ENCODE results near the gene OR10G3.

OR10G3 gene

DNA sequence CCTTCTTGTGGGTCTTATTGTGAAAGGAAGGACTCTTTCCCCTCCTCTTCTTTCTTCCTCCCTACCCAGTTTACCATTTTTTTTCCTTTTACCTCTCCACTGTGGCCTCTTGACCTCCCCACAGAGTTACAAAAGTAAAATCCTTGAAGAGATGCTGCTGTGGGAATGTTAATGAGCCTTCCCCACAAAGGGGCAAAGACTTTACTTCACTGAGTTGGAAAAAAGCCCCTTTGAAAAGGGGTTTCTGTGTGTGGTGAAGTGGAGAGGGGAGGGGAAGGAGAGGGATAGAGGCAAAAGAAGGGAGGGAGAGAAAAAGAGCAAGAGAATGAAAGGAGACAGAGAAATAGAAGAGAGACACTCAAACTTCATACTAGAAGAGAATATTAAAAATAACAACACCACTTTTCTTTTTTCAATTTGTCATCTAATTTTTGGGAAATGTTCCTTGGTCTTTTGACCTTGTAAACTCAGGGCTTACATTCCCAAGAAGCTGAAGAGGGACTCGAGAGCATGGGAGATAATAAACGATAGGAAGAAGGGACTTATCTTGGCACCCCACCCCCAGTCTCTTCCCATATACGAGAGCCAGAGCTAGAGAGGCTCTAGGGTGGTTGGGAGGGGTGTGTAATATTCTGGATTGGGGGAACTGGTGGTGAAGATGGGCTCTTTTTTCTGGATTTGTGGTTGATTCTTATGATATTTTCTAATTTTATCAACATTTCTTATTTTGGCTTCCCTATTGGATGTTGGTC, 40.5 kb downstream of the OR10G3 start:
- Histone ChIP-seq H3K27ac (ENCODE audit: low read depth, low read length) (no peak overlapping the region), H4K8ac (ENCODE audit: low read depth, low read length) (no peak overlapping the region), H3K4me2 (ENCODE audit: low read length) (no peak overlapping the region), H2AK5ac (ENCODE audit: low read length) (no peak overlapping the region), H3K36me3 (ENCODE audit: control insufficient read depth in 1 of 2, insufficient read depth in 2 of 2, low read length in 2 of 2) (no peaks in the 10 kb centered on the region), H4K91ac (ENCODE audit: low read depth, low read length) (no peak overlapping the region), H3K27me3 (ENCODE audit: insufficient read depth, low read length) (no peaks in the 10 kb centered on the region), H3K18ac (ENCODE audit: low read length) (no peak overlapping the region), H2BK12ac (ENCODE audit: low read length) (no peak overlapping the region), H3K4me1 (ENCODE audit: control insufficient read depth in 1 of 2, insufficient read depth in 2 of 2, low read length in 2 of 2) (peaks cover 2% of the 10 kb centered on the region in 2 experiments), H3K14ac (ENCODE audit: low read length) (no peak overlapping the region), H2AFZ (ENCODE audit: insufficient read depth, low read length, poor library complexity) (no peak overlapping the region), H3K9ac (ENCODE audit: low read length) (no peak overlapping the region), H3K4ac (ENCODE audit: low read depth, low read length) (no peak overlapping the region), H3K79me1 (ENCODE audit: low read length) (peaks cover 1% of the 10 kb centered on the region), H4K12ac (ENCODE audit: low read depth, low read length) (no peak overlapping the region), H3K79me2 (ENCODE audit: control insufficient read depth, insufficient read depth, low read length, poor library complexity) (no peaks in the 10 kb centered on the region), H3K4me3 (ENCODE audit: low read depth, low read length) (no peak overlapping the region), H2BK120ac (ENCODE audit: insufficient read depth, low read length, poor library complexity) (no peak overlapping the region), H3K23ac (ENCODE audit: low read length) (no peak overlapping the region), H3K9me3 (ENCODE audit: insufficient read depth, low read depth, low read length) (no peaks in the 10 kb centered on the region), H2BK5ac (ENCODE audit: low read depth, low read length, poor library complexity) (no peak overlapping the region)
- WGBS (ENCODE audit: extremely low coverage, insufficient coverage, insufficient read length): no CpG with 5 or more reads among the region's 3 CpGs
- DNase-seq: no peak

DNA sequence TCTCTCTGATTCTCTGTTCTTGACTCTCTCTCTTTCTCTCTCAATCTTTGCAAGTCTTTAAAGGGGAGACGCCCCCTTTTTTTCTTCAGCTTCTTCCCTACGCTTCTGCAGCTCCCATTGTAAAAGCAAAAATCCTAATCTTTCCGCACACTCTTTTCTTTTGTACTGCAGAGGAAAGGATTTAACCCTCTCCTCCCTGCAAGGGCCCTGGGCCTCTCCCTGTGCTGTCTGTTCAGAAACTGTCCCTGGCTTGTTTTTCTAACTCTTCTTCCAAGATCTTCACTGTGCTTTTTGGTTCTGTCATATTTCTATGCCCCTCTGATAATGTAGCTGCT, 42.8 kb downstream of the OR10G3 start:
- no peaks in the 10 kb centered on the region for H3K36me3 ChIP-seq (ENCODE audit: control insufficient read depth in 1 of 2, insufficient read depth in 2 of 2, low read length in 2 of 2)
- H3K23ac ChIP-seq (ENCODE audit: low read length): no peak overlapping the region
- no peak overlapping the region for H3K9ac ChIP-seq (ENCODE audit: low read length)
- no peak overlapping the region for H4K12ac ChIP-seq (ENCODE audit: low read depth, low read length)
- no peak overlapping the region for H2BK120ac ChIP-seq (ENCODE audit: insufficient read depth, low read length, poor library complexity)
- peak overlapping the region; percentile 81 for H3K4me2 ChIP-seq (ENCODE audit: low read length)
- no peak overlapping the region for H4K8ac ChIP-seq (ENCODE audit: low read depth, low read length)
- no peak overlapping the region for H2AK5ac ChIP-seq (ENCODE audit: low read length)
- no peaks in the 10 kb centered on the region for H3K9me3 ChIP-seq (ENCODE audit: insufficient read depth, low read depth, low read length)
- H3K27me3 ChIP-seq (ENCODE audit: insufficient read depth, low read length): no peaks in the 10 kb centered on the region
- no peak overlapping the region for H2AFZ ChIP-seq (ENCODE audit: insufficient read depth, low read length, poor library complexity)
- H3K4ac ChIP-seq (ENCODE audit: low read depth, low read length): no peak overlapping the region
- H3K4me3 ChIP-seq (ENCODE audit: low read depth, low read length): no peak overlapping the region
- H2BK12ac ChIP-seq (ENCODE audit: low read length): no peak overlapping the region
- DNase-seq: no peak
- WGBS (ENCODE audit: extremely low coverage, insufficient coverage, insufficient read length): no CpG with 5 or more reads among the region's 3 CpGs
- H3K27ac ChIP-seq (ENCODE audit: low read depth, low read length): no peak overlapping the region
- H4K91ac ChIP-seq (ENCODE audit: low read depth, low read length): no peak overlapping the region
- no peaks in the 10 kb centered on the region for H3K79me1 ChIP-seq (ENCODE audit: low read length)
- no peaks in the 10 kb centered on the region for H3K79me2 ChIP-seq (ENCODE audit: control insufficient read depth, insufficient read depth, low read length, poor library complexity)
- peaks cover 2% of the 10 kb centered on the region in 2 experiments for H3K4me1 ChIP-seq (ENCODE audit: control insufficient read depth in 1 of 2, insufficient read depth in 2 of 2, low read length in 2 of 2)
- H3K14ac ChIP-seq (ENCODE audit: low read length): no peak overlapping the region
- H3K18ac ChIP-seq (ENCODE audit: low read length): no peak overlapping the region
- no peak overlapping the region for H2BK5ac ChIP-seq (ENCODE audit: low read depth, low read length, poor library complexity)

DNA sequence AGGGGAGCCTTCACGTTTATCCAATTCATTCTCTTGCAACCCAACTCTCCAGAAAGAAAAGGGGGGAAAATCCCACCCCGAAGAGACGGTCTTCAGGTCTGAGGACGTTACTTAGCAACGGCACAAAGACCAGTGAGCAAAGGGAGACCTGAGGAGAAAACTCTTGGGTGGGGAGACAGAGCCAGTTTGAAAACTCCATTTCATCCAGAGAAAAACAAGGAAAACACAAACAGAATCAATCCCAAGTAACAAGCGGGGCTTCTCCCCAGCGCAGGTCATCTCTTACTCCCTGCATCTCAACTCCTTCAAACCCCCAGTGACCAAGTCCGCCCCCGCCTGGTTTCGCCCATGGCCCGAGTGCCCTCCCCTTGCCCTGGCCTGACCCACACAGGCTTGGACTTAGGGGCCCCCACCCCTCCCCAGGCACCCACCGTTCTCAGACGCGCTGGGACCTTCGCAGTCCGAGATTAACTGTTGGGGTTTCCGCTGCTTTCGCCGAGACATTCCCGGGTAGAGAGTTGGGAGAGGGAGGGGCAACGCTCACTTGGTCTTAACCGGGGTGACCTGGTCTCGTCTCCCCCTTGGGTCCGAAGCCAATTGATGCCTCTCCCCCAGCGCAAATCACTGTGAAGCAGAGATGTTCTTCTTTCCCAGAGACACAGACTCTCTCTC, 43.3 kb downstream of the OR10G3 start:
- Histone ChIP-seq H3K27me3 (ENCODE audit: insufficient read depth, low read length) (no peaks in the 10 kb centered on the region), H2AFZ (ENCODE audit: insufficient read depth, low read length, poor library complexity) (peak overlapping the region; percentile 62), H3K79me1 (ENCODE audit: low read length) (no peaks in the 10 kb centered on the region), H3K14ac (ENCODE audit: low read length) (no peak overlapping the region), H2AK5ac (ENCODE audit: low read length) (no peak overlapping the region), H3K4me1 (ENCODE audit: control insufficient read depth in 1 of 2, insufficient read depth in 2 of 2, low read length in 2 of 2) (peaks cover 2% of the 10 kb centered on the region in 2 experiments), H4K8ac (ENCODE audit: low read depth, low read length) (no peak overlapping the region), H3K4ac (ENCODE audit: low read depth, low read length) (no peak overlapping the region), H3K36me3 (ENCODE audit: control insufficient read depth in 1 of 2, insufficient read depth in 2 of 2, low read length in 2 of 2) (no peaks in the 10 kb centered on the region), H4K12ac (ENCODE audit: low read depth, low read length) (no peak overlapping the region), H3K9me3 (ENCODE audit: insufficient read depth, low read depth, low read length) (no peaks in the 10 kb centered on the region), H3K18ac (ENCODE audit: low read length) (no peak overlapping the region), H2BK12ac (ENCODE audit: low read length) (no peak overlapping the region), H3K79me2 (ENCODE audit: control insufficient read depth, insufficient read depth, low read length, poor library complexity) (no peaks in the 10 kb centered on the region), H4K91ac (ENCODE audit: low read depth, low read length) (no peak overlapping the region), H3K27ac (ENCODE audit: low read depth, low read length) (no peak overlapping the region), H2BK120ac (ENCODE audit: insufficient read depth, low read length, poor library complexity) (no peak overlapping the region), H3K4me2 (ENCODE audit: low read length) (peak overlapping the region; percentile 81), H3K4me3 (ENCODE audit: low read depth, low read length) (peak overlapping the region; percentile 55), H3K9ac (ENCODE audit: low read length) (no peak overlapping the region), H3K23ac (ENCODE audit: low read length) (no peak overlapping the region), H2BK5ac (ENCODE audit: low read depth, low read length, poor library complexity) (no peak overlapping the region)
- no CpG with 5 or more reads among the region's 25 CpGs for WGBS (ENCODE audit: extremely low coverage, insufficient coverage, insufficient read length)
- DNase-seq: no peak

DNA sequence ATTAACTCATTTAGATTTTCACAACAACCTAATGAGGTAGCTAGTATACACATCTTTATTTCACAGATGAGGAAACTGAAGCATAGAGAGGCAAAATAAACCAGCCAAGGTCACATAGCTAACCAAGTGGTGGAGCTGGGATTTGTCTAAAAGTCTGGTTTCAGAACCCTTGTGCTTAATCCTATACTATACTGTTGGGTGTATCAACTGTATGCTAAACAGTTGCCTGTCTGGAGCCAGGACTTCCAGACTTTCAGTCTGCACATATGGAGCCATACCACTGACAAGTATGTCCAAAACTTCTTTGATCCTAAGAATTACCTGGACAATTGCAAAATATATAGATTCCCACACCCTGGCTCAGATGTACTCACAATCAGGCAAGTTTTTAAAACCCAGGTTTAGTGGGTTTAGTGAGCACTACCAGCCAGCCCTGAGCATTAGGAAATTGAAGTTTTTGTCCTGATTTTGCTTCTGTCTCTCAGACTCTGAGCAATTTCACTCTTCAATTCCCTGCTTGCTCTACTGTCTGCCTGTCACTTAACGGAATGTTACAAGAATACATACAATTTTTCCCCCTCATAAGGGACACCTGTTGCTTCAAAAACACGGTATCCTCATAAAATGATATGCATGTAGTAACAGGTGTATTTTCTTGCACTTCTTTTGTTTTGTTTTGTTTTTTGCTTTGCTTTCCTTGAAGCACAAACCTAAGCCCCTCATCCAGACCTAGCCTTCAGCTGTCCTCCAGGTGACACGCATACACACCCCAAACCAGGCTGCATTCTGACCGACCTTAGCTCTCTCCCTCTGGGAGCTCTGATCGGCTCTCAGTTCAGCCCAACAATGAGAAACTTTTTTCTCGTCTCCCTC, 44.1 kb downstream of the OR10G3 start:
- peak overlapping the region; percentile 62 for H2AFZ ChIP-seq (ENCODE audit: insufficient read depth, low read length, poor library complexity)
- no peak overlapping the region for H2BK5ac ChIP-seq (ENCODE audit: low read depth, low read length, poor library complexity)
- H3K23ac ChIP-seq (ENCODE audit: low read length): no peak overlapping the region

More for the DNA sequence above, 44.1 kb downstream of the OR10G3 start:
- H3K18ac ChIP-seq (ENCODE audit: low read length): no peak overlapping the region
- H3K9ac ChIP-seq (ENCODE audit: low read length): no peak overlapping the region
- H3K4ac ChIP-seq (ENCODE audit: low read depth, low read length): no peak overlapping the region
- no peak overlapping the region for H2AK5ac ChIP-seq (ENCODE audit: low read length)
- H2BK120ac ChIP-seq (ENCODE audit: insufficient read depth, low read length, poor library complexity): no peak overlapping the region
- no peak overlapping the region for H3K27ac ChIP-seq (ENCODE audit: low read depth, low read length)
- WGBS (ENCODE audit: extremely low coverage, insufficient coverage, insufficient read length): no CpG with 5 or more reads among the region's 6 CpGs
- no peak overlapping the region for H3K14ac ChIP-seq (ENCODE audit: low read length)
- H3K79me2 ChIP-seq (ENCODE audit: control insufficient read depth, insufficient read depth, low read length, poor library complexity): no peaks in the 10 kb centered on the region
- H4K8ac ChIP-seq (ENCODE audit: low read depth, low read length): no peak overlapping the region
- no peaks in the 10 kb centered on the region for H3K36me3 ChIP-seq (ENCODE audit: control insufficient read depth in 1 of 2, insufficient read depth in 2 of 2, low read length in 2 of 2)
- peaks cover 2% of the 10 kb centered on the region in 2 experiments for H3K4me1 ChIP-seq (ENCODE audit: control insufficient read depth in 1 of 2, insufficient read depth in 2 of 2, low read length in 2 of 2)
- H4K91ac ChIP-seq (ENCODE audit: low read depth, low read length): no peak overlapping the region
- H3K4me2 ChIP-seq (ENCODE audit: low read length): peak overlapping the region; percentile 81
- H2BK12ac ChIP-seq (ENCODE audit: low read length): no peak overlapping the region
- H3K27me3 ChIP-seq (ENCODE audit: insufficient read depth, low read length): no peaks in the 10 kb centered on the region
- H3K9me3 ChIP-seq (ENCODE audit: insufficient read depth, low read depth, low read length): no peaks in the 10 kb centered on the region
- H4K12ac ChIP-seq (ENCODE audit: low read depth, low read length): no peak overlapping the region
- no peak overlapping the region for H3K4me3 ChIP-seq (ENCODE audit: low read depth, low read length)
- no peak for DNase-seq
- H3K79me1 ChIP-seq (ENCODE audit: low read length): no peaks in the 10 kb centered on the region

All from trophoblast cell (in vitro differentiated cells and primary cell).